Spleen (tissue), 7 donors: ENCODE results near the gene STARD3NL.

Source experiments
- POLR2A ChIP-seq, 3 donors: fragments of 450-650 bp; IDR thresholded peaks; one replicate each; pipeline ENCODE4 v1.5.1; 2017; ENCODE audit warnings: antibody characterized with exemption in 3 of 3, mild to moderate bottlenecking in 1 of 3
- TF ChIP-seq, protein P1 (sequence below), 11 experiments: fragments of 200-600 bp in 7 of 11; fragments of 450-650 bp in 4 of 11; sonication (generic) in 4 of 11; IDR thresholded peaks in 8 of 11; conservative IDR thresholded peaks in 3 of 11; 1 replicate in 7 of 11; 2 replicates in 4 of 11; pipeline versions ENCODE4 v1.4.0 to v1.8.0; 2016 to 2021; ENCODE audit warnings: antibody characterized with exemption in 11 of 11, inconsistent platforms in 4 of 11, mild to moderate bottlenecking in 1 of 11
- donor health status: DM: no; HTN: no; CAD: no; lungs with moderate emphysema.
- donor health status: DM: no; HTN: no; CAD: no.
- donor health status: DM: no; HTN: no; CAD: no.

DNA sequence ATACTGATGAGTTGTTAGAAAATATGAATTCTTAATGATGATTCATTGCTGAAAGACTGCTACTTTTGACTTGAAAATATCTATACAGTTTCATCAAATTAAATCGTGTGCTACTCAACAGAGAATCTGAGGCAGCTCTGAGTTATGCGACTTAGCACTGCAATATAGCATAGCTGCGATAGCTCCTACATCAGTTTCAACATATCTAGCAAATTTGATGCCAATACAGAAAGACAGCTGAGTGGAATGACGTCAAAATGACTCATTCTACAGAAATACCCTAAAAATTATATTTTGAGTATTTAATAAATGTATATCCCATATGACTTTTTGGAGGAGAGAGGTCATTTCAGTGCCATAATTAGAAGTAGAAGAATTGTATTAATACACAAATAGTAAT lies 96.4 kb downstream of the STARD3NL start:
- TF ChIP-seq POLR2A (IDR thresholded peaks at IDR 0.05) = no peak
- TF ChIP-seq, protein P1, sequence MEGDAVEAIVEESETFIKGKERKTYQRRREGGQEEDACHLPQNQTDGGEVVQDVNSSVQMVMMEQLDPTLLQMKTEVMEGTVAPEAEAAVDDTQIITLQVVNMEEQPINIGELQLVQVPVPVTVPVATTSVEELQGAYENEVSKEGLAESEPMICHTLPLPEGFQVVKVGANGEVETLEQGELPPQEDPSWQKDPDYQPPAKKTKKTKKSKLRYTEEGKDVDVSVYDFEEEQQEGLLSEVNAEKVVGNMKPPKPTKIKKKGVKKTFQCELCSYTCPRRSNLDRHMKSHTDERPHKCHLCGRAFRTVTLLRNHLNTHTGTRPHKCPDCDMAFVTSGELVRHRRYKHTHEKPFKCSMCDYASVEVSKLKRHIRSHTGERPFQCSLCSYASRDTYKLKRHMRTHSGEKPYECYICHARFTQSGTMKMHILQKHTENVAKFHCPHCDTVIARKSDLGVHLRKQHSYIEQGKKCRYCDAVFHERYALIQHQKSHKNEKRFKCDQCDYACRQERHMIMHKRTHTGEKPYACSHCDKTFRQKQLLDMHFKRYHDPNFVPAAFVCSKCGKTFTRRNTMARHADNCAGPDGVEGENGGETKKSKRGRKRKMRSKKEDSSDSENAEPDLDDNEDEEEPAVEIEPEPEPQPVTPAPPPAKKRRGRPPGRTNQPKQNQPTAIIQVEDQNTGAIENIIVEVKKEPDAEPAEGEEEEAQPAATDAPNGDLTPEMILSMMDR (IDR thresholded peaks at IDR 0.05 in 8 of 11, conservative IDR thresholded peaks at IDR 0.05 in 3 of 11) = no peak
